Dendritic cell treated with granulocyte-macrophage colony-stimulating factor and Interleukin-4, amounts not matched to agents 40 ng/mL and 50 ng/mL, for 4 days (primary cell): Measurements from ENCODE around the gene CEP112.

Source experiments
- H3K27ac Mint-ChIP-seq: one replicate; pipeline ENCODE4 v1.8.0; 2022; ENCODE audit warnings: mild to moderate bottlenecking, mixed read lengths
- H3K27me3 Mint-ChIP-seq: one replicate; pipeline ENCODE4 v1.8.0; 2022; ENCODE audit warnings: mild to moderate bottlenecking, mixed read lengths
- H3K36me3 Mint-ChIP-seq: one replicate; pipeline ENCODE4 v1.8.0; 2022; ENCODE audit warnings: low read depth, mixed read lengths
- H3K4me1 Mint-ChIP-seq: one replicate; pipeline ENCODE4 v1.8.0; 2022; ENCODE audit warnings: low read depth, mixed read lengths
- H3K4me3 Mint-ChIP-seq: one replicate; pipeline ENCODE4 v1.8.0; 2022; ENCODE audit warnings: mild to moderate bottlenecking, moderate library complexity, mixed read lengths
- H3K9me3 Mint-ChIP-seq: one replicate; pipeline ENCODE4 v1.8.0; 2022; ENCODE audit warnings: mixed read lengths
- intact Hi-C: fragments of 100-400 bp; cut with micrococcal nuclease; formaldehyde crosslinking; loops from one replicate; pipeline ENCODE4 v1.15.0; 2022

CEP112 gene

DNA sequence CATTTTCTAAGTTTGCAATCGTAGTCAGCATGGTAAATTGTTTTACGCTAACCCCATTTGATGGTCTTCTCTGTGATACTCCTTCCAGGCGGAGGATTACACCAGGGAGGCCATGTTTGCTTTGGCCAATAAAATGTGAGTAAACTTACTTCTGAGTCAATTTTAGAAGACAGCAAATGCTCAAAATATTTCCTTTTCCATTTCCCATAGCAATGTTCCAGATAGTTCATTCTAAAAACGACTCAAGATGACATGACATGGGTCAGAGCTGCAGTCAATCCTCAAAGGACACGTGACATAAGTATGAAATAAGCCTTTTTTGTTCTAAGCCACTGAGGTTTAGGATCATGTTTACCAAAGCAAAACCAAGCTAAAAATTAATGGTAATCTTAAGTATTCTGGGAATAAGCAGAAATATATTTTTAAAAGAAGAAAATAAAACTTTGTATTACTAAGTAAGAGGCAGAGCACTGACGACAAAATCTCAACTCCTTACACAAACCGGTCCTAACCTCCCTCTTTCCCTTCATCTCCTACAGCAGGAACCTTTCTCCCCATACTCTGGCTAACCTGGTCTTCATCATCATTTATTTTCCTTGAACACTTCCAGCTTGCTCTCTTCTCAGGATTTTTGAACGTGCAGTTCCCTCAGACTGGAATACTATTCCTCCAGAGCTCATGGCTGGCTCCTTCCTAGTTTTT, 266.2 kb downstream of the CEP112 start:
- peaks cover 30% of the 10 kb centered on the region for H3K9me3 Mint-ChIP-seq
- H3K27me3 Mint-ChIP-seq, result no peaks in the 10 kb centered on the region
- intact Hi-C loops, result no loop called here
- no peak overlapping the region for H3K27ac Mint-ChIP-seq
- peaks cover 6% of the 10 kb centered on the region for H3K36me3 Mint-ChIP-seq
- H3K4me1 Mint-ChIP-seq, result no peaks in the 10 kb centered on the region
- H3K4me3 Mint-ChIP-seq, result no peak overlapping the region

DNA sequence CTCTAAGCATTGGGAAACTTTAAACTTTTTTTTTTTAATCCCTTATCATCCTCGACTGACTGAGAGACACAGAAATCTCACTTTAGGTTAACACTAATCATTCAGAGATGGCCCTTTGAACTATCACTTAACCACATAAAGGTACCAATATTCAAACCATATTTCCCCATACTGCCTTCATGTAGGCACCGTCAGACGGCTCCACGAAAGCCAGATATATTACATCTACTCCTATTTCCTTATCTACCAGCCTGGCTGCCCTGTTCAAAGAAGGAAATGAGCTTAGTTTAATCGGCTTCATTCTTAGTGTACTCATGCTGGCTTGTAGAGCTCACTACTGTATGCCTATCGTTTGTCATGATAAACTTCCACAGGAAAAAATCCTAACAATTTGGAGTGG, 270.9 kb downstream of the CEP112 start:
- no peak overlapping the region for H3K27ac Mint-ChIP-seq
- peaks cover 17% of the 10 kb centered on the region for H3K9me3 Mint-ChIP-seq
- no peaks in the 10 kb centered on the region for H3K27me3 Mint-ChIP-seq
- H3K4me3 Mint-ChIP-seq, result no peak overlapping the region
- intact Hi-C loops, result no loop called here
- no peaks in the 10 kb centered on the region for H3K36me3 Mint-ChIP-seq
- no peaks in the 10 kb centered on the region for H3K4me1 Mint-ChIP-seq

DNA sequence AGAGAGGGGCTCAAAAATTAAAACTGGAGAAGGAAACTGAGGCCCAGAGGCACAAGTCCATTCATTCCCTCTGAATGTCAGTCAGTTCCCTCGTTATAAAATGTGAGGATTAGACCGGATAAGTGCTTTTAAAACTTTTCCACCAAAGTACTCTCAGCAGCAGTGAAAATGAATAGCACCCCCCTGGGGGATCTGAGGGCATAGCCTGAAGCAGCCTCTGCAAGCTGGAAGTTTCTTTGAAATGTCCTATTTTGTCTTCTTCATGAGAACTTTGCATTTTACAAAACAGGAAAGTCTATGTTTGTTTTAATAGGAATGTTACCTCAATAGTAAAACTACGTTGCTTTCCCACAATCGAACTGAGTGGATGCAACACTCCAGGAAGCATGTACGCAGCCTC, 273.0 kb downstream of the CEP112 start:
- Mint-ChIP-seq H3K36me3 (no peaks in the 10 kb centered on the region), H3K4me3 (no peak overlapping the region), H3K27me3 (no peaks in the 10 kb centered on the region), H3K27ac (no peak overlapping the region), H3K4me1 (peaks cover 10% of the 10 kb centered on the region), H3K9me3 (peaks cover 11% of the 10 kb centered on the region)
- intact Hi-C loops, result no loop called here

DNA sequence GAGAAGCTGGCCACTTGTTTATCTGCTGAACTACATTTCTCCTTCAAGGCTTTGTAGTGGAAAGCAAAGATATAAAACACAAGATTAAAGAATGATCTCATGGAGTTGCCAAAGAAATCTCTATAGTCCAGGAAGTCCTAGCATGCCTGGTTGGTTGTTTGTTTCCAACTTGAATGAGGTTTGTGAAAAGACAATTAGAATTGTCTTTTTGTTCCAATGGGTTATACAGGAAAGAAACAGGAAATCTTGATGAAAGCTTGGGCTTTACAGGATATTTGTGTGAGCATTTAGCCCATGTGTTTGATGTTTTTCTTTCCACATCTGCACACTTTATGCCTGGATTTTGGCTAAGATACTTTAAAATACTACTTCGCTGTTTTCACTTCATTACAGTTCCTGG, 273.4 kb downstream of the CEP112 start:
- no peaks in the 10 kb centered on the region for H3K27me3 Mint-ChIP-seq
- H3K27ac Mint-ChIP-seq, result no peak overlapping the region
- H3K4me3 Mint-ChIP-seq, result no peak overlapping the region
- H3K4me1 Mint-ChIP-seq, result peaks cover 10% of the 10 kb centered on the region
- intact Hi-C loops, result no loop called here
- no peaks in the 10 kb centered on the region for H3K36me3 Mint-ChIP-seq
- H3K9me3 Mint-ChIP-seq, result peaks cover 11% of the 10 kb centered on the region

DNA sequence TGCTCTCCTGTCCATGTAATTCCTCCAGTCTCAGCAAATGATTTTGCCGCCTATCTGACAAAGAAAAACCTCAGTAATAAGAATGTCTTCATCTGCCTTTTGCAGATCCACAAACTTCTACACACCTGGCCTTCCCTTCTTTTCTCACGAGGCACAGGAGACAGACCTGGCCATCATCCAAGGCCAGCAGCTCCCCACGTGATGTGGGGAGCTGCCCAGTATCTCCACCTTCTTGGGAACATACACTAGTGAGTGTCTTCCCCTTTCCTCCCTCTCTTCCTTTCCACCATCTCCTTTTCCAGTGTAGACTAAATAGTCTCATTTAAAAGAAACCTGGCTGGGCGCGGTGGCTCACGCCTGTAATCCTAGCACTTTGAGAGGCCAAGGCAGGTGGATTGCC, 274.4 kb downstream of the CEP112 start:
- intact Hi-C loops, result no loop called here
- Mint-ChIP-seq H3K4me3 (no peak overlapping the region), H3K9me3 (peaks cover 11% of the 10 kb centered on the region), H3K4me1 (peaks cover 10% of the 10 kb centered on the region), H3K36me3 (no peaks in the 10 kb centered on the region), H3K27ac (no peak overlapping the region), H3K27me3 (no peaks in the 10 kb centered on the region)

DNA sequence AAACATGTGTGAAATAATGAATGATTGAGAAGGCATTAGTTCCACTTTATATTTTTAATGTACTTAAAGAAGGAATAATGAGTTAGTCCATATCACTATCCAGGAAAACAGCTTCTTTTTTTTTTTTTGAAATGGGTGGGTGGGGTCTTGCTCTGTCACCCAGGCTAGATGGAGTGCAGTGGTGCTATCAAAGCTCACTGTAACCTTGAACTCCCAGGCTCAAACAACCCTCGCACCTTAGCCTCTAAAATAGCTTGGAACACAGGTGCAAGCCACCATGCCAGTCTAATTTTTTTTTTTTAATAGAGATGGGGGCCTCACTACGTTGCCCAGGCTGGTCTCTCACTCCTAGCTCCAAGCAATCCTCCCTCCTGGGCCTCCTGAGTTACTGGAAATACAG, 275.5 kb downstream of the CEP112 start:
- H3K27me3 Mint-ChIP-seq, result peaks cover 1% of the 10 kb centered on the region
- H3K27ac Mint-ChIP-seq, result no peak overlapping the region
- intact Hi-C loops, result no loop called here
- peaks cover 10% of the 10 kb centered on the region for H3K4me1 Mint-ChIP-seq
- peaks cover 19% of the 10 kb centered on the region for H3K9me3 Mint-ChIP-seq
- H3K4me3 Mint-ChIP-seq, result no peak overlapping the region
- no peaks in the 10 kb centered on the region for H3K36me3 Mint-ChIP-seq

DNA sequence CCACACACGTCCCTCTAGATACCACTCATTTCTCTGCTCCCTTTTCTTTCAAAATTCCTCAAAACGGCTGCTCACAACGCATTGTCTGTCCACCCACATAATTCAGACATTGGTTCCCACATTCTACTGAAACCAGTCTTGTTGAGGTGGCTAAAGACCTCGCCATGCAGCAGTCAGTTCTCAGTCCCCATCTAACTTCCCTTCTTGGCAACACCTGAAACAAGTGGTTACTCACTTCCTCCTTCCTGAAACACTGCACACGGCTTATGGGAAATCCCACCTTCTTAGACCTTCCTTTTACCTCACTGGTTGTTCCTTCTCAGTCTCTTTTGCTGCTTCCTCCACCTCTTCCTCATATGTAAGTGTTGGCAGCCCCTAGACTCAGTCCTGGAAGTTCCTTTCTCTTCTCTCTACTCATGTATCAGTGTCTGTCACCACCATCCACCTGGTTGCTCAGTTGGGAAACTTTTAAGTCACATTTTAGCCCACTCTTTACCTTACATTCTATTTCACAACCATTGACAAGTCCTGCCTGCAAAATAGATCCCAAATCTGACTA, 277.1 kb downstream of the CEP112 start:
- H3K27ac Mint-ChIP-seq, result no peak overlapping the region
- H3K36me3 Mint-ChIP-seq, result no peaks in the 10 kb centered on the region
- no peak overlapping the region for H3K4me3 Mint-ChIP-seq
- intact Hi-C loops, result no loop called here
- peaks cover 10% of the 10 kb centered on the region for H3K4me1 Mint-ChIP-seq
- peaks cover 1% of the 10 kb centered on the region for H3K27me3 Mint-ChIP-seq
- peaks cover 32% of the 10 kb centered on the region for H3K9me3 Mint-ChIP-seq

DNA sequence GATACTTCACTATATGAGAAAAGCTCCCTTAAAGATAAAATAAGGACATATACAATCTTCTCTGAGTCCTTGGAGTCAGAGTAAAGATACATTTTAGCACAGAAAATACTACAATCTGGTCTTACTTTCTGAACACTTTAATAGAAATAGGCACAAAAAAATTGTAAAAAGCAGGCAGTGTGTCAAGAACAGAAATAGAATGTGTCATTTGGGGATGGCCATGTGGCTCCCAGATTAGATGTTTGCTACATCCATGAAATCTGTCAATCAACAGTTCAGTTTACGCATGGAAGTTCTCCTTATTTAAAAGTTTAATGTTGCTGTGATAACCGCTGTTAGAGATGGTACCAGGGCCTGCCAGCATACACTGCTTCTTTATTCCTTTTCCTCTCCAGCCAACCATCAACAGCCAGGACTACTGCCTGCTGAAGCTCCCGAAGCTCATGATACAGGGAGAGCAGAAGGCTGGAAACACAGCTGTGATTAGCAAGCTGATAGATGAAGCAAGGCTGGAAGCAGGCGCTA, 278.5 kb downstream of the CEP112 start:
- Mint-ChIP-seq H3K4me1 (peaks cover 10% of the 10 kb centered on the region), H3K27ac (no peak overlapping the region), H3K27me3 (peaks cover 1% of the 10 kb centered on the region), H3K36me3 (no peaks in the 10 kb centered on the region), H3K4me3 (no peak overlapping the region), H3K9me3 (peaks cover 46% of the 10 kb centered on the region)
- intact Hi-C loops, result no loop called here

DNA sequence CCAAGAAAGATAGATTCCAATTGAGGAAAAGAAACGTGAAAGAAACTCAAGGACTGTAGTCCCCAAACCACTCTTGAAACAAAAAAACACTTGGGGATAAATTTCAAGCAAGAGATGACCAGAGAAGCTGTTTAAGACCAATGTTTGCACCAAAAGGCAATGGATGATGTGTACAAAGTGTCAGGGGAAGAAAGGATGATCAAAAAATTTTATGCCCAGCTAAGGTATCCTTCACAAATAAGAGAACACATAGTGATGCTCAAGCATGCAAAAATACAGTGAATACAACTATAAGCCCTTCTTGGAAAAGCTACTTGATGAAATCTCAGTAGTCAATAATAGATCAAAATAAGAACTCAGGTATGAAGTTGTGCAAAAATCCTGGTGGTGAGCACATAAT, 281.1 kb downstream of the CEP112 start:
- peaks cover 1% of the 10 kb centered on the region for H3K27me3 Mint-ChIP-seq
- intact Hi-C loops, result no loop called here
- H3K4me3 Mint-ChIP-seq, result no peak overlapping the region
- no peak overlapping the region for H3K27ac Mint-ChIP-seq
- peaks cover 10% of the 10 kb centered on the region for H3K4me1 Mint-ChIP-seq
- no peaks in the 10 kb centered on the region for H3K36me3 Mint-ChIP-seq
- H3K9me3 Mint-ChIP-seq, result peaks cover 50% of the 10 kb centered on the region

DNA sequence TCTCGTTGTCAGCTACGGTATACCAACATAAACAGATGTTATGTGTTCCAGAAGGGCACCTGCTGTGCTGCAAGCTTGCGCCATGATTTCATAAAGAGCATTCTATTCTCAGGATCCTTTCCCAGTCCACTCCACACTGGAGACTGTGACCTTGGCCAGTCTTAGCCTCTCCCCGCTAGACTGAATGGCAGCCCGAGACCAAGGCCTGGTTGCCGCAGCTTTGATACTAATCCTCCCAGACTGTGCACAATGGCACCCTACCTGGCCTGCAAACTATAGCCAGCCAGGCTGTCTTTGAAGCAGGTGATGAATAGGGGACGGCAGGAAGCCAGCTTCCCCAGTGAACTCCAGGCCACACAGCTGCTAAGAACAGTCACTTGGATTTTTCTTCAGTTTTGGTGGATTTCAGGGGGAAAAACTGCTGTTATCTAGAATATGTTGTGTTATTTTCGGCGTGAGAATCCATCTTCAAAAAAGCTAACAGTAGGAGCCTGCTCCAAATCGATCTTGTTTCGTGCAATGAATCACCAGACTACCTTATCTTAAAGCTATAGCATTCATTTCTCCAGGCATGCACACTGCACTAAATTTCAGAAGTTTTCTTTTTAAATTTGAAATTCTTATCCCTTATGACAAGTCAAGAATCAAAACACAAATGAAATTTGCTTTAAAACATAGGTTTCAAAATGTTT, 289.0 kb downstream of the CEP112 start:
- H3K9me3 Mint-ChIP-seq, result no peaks in the 10 kb centered on the region
- intact Hi-C loops, result no loop called here
- H3K4me3 Mint-ChIP-seq, result no peak overlapping the region
- H3K4me1 Mint-ChIP-seq, result no peaks in the 10 kb centered on the region
- no peaks in the 10 kb centered on the region for H3K36me3 Mint-ChIP-seq
- H3K27ac Mint-ChIP-seq, result no peak overlapping the region
- no peaks in the 10 kb centered on the region for H3K27me3 Mint-ChIP-seq

DNA sequence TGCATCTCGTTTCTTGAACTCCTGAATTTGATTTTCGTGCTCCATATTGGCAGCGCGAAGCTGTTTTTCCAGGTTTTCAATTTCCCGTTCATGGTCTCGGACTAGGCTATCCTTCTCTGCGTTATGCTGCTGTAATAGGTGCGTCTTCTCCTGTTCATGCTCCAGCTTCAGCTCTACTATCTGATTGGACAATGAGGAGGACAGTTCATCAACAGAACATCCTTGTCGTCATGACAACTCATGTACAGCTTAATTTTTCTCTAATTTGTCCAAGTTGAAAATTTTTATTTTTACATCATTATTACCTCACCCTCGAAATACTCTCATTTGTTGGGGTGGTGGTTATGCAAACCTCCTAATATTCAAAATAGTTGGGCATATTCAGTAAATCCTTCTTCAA, 289.8 kb downstream of the CEP112 start:
- intact Hi-C loops, result no loop called here
- no peak overlapping the region for H3K27ac Mint-ChIP-seq
- H3K27me3 Mint-ChIP-seq, result no peaks in the 10 kb centered on the region
- no peaks in the 10 kb centered on the region for H3K9me3 Mint-ChIP-seq
- H3K36me3 Mint-ChIP-seq, result no peaks in the 10 kb centered on the region
- H3K4me1 Mint-ChIP-seq, result no peaks in the 10 kb centered on the region
- no peak overlapping the region for H3K4me3 Mint-ChIP-seq

DNA sequence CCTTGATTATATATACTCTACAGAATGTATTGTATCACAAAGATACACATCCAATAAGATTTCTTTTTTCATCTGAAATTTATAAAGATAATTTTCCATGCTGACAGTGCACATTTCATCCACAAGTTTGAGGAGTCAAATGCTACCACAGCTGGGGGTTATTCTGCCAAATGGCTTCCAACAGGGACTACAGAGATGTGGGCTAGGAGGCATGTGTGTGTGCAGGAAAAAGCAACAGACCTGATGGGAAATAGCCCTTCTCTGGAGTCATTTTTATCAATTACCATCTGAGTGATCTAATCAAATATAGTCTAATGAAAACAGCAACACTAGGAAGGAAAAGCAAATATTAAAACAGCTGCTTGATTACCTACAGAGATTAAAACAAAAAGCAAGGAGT, 290.5 kb downstream of the CEP112 start:
- no peaks in the 10 kb centered on the region for H3K4me1 Mint-ChIP-seq
- H3K4me3 Mint-ChIP-seq, result no peak overlapping the region
- no peaks in the 10 kb centered on the region for H3K9me3 Mint-ChIP-seq
- intact Hi-C loops, result no loop called here
- H3K27me3 Mint-ChIP-seq, result no peaks in the 10 kb centered on the region
- H3K27ac Mint-ChIP-seq, result no peak overlapping the region
- no peaks in the 10 kb centered on the region for H3K36me3 Mint-ChIP-seq

DNA sequence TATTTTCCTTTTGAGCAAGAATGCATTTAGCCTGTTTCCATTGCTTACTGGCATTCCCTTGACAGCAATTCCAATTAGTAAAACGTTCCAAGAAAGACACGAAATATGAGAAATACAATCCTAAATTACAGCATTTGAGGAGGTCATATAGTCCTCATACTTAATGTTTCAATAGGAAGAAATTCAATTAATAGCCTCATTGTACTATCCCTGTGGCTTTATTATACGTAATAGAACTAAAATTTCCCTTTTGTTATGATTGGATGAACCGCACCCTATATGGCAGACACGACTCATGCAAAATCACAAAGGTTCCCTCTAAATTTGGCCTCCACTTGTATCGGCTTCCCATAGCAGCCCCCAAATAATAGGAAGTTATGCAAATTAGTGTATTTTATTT, 291.7 kb downstream of the CEP112 start:
- H3K36me3 Mint-ChIP-seq, result no peaks in the 10 kb centered on the region
- no peak overlapping the region for H3K4me3 Mint-ChIP-seq
- no peaks in the 10 kb centered on the region for H3K4me1 Mint-ChIP-seq
- intact Hi-C loops, result no loop called here
- no peak overlapping the region for H3K27ac Mint-ChIP-seq
- no peaks in the 10 kb centered on the region for H3K27me3 Mint-ChIP-seq
- H3K9me3 Mint-ChIP-seq, result no peaks in the 10 kb centered on the region

DNA sequence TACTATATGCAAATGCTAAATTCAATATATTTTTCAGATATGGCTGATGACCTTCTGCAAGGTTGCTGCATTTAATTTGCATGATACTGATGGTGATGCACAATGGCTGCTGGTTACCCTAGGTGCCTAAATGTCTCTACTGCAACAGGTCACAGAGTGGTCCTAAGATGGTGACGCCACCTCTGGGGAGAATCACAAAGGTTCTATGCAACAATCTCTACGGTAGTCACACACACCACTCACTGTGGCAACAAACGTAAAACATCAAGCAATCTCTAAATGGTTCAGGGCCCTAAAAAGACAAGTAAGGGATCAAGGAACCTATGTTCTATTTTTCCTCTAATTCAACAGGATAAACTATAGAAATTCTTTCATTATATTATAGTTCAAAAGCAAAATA, 293.3 kb downstream of the CEP112 start:
- Mint-ChIP-seq H3K4me1 (no peaks in the 10 kb centered on the region), H3K27ac (no peak overlapping the region), H3K36me3 (no peaks in the 10 kb centered on the region), H3K4me3 (no peak overlapping the region), H3K9me3 (no peaks in the 10 kb centered on the region), H3K27me3 (no peaks in the 10 kb centered on the region)
- intact Hi-C loops, result no loop called here
